HG03575 (cell line): Measurements from ENCODE around the gene MSRB3.
"Not testable (repeated sequence)": the region's sequence is repeated elsewhere in the genome, so short reads cannot be mapped to it uniquely, and the experiment has no call there.

Experiments used
- ATAC-seq: cut with Tn5 transposase; IDR thresholded peaks from one replicate; pipeline ENCODE4 v1.9.1; 2021; ENCODE audit not compliant: unreplicated experiment, insufficient number of reproducible peaks, low FRiP score; ENCODE audit errors: extremely low read depth

The MSRB3 gene

DNA sequence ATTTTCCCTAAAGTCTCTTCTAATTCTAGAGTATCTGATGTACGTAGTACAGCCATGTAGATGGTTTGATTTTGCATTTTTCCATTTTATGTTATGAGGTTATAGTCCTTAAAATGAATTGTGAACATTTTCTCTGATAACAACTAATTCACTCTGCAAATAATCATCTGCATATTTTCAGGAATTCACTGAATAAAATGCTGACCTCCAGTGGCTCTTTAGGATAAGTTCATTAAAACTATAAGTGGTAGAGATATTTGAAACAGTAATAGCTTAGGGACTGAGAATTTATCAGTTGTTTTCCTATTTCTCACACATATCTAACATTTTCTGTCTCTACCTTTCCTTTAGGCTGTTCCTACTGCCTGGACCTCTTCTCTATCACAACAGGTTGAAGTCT lies 4.4 kb downstream of the MSRB3 start:
- no peak for ATAC-seq

DNA sequence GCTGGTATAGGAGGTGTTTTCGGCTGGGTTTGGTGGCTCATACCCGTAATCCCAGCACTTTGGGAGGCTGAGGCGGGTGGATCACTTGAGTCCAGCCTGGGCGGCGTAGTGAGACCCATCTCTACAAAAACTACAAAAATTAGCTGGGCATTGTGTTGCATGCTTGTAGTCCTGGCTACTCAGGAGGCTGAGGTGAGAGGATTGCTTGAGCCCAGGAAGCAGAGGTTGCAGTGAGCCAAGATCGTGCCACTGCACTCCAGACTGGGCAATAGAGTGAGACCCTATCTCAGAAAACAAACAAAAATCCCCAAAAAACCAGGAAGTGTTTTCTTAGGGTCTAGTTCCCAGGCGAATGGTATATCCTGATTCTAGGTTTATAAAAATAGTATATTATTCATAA lies 7.0 kb downstream of the MSRB3 start:
- ATAC-seq, result not testable (repeated sequence)

DNA sequence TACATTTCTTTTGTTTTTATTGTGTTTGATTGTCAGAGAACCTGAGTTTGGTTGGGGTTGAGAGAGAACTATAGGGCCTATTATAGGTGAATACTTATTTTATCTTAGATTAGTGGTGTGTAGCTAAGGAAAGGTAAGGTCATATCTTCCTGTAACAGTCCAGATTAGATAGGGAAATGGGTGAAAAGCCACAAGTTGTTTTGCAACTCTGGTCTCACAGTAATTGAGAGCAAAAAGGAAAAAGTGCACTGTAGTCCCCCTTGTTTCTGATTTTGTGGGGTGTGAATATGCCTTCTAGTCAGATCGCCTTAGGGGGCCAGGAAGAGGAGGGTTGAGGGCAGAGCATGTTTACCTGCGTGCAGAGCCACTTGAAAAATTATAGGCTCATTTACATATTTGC lies 8.9 kb downstream of the MSRB3 start:
- no peak for ATAC-seq

DNA sequence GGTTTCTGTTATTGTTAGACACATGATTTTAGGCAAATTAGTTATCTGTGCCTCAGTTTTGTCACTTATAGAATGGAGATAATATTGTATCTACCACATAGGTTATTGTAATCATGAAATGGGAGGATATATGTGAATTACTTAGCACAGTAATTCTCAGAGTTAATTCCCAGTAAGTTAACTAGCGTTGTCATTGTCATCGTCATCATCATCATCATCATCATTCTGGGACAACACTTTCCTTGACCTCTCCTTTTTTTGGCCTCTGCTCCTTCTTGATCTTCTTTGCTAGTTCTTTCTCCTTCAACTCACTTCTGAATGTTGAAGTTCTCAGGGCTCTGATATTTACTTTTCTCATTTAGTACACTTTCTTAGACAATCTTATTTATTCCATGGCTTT lies 13.8 kb downstream of the MSRB3 start:
- no peak for ATAC-seq

DNA sequence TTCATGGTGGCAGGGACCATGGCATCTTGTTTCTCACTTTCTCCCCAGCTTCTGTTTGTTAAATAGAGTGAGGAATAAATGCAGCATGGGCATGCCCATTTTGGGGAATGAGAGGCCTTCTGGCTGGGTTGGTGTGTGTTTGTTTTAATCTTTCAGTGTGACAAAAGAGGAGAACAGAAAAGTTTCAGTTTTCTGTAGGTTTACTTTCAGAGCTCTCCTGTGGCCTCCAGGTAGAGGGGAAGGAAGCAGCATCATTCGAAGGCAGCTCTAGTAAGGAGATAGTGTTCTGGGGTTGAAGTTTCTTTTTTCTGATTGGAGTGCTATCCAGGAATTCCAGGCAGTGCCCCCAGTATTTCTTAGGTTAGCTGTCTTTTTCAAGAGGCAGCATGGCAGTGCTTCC lies 15.3 kb downstream of the MSRB3 start:
- no peak for ATAC-seq

DNA sequence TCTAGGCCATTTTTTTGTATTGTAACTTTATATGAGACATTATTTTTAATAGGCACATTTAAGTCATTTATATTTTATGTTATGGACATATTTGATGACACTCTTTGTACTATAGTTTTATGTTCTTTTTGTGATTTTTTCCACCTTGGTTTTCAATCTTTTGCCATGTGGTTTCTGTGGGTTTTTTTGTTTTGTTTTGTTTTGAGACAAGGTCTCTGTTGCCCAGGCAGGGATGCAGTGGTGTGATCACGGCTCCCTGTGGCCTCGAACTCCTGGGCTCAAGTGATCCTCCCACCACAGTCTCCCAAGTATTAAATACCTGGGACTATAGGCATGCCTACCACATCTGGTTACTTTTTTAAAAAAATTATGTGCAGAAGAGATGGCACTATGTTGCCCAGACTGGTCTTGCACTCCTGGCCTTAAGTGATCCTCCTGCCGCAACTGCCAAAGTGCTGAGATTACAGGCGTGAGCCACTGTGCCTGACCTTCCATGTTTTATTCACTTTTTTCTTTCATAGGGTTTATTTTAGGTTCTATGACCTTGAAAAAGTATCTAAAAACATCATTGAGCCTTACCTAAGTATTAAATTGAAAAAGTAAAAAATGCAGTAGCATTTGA lies 16.3 kb downstream of the MSRB3 start:
- no peak for ATAC-seq

DNA sequence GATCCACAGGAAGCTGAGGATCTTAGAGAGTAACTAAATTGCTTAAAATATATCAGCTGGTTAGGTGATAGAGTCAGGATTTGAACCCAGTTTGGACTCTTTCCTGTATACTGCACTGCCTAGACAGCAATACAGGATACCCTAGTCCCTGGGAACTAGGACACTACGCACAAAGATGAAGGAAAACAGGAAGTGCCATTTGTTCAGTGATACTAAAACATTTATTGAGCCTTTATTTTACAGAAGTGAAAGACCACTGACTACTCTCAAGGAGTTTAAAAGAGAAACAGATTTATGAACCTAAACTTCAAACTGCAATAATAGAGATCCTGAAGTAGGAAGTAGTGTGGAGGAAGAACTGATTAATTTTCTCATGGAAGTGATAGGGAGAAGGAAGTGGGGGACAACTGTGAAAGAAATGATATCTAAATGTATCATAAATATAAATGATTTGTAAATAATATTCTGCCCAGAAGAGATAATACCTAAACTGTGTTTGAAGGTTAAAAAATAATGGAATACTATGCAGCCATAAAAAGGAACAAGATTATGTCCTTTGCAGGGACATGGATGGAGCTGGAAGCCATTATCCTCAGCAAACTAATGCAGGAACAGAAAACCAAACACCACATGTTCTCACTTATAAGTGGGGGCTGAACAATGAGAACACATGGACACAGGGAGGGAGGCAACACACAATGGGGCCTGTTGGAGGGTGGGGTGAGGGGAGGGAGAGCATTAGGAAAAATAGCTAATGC lies 18.2 kb downstream of the MSRB3 start:
- no peak for ATAC-seq

DNA sequence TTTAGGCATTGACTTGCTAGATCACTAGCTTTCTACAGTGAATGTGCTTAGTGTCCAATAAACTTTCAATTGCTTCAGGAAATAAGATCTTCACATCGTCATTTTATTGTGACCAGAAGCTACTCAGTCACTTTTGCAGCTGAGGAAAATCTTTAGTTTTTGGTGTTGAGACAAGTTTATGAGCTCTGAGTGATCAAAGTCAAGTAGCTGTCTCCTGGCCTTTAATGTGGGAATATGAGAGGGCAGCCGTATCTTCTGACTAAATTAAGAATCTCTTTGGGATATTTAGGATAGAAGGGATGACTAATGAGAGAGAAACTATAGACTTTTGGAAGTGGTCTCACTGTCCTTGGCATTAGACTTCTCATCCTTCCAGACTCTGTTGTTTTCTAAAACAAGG lies 21.6 kb downstream of the MSRB3 start:
- ATAC-seq, result no peak

DNA sequence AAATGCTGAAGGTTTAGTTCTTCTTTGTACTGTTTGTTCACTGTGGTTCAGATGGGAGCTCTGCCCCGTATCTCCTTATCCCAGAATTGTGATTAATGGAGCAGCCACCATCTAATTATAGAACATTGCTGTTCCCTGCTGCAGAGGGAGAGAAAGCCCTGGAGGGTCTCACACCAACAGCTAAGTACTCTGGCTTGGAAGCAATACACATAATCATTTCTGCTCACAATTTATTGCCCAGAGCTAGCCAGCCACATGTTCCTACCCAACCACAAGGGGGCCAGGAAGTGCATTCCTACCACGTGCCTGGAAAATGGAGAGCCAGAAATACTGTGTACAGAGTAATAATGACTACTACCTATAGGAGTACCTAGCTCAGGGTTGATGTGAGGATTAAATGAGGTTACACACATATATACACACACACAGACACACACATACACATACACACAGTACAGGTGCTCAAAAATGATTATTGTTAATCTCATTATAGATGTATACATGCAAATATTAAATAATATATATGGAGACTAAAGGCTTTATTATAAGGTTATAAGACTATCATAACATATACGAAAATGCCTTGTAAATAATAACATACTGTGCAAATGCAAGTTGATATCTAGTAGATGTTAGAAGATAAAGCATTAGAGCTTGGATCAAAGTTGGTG lies 22.3 kb downstream of the MSRB3 start:
- ATAC-seq, result no peak

DNA sequence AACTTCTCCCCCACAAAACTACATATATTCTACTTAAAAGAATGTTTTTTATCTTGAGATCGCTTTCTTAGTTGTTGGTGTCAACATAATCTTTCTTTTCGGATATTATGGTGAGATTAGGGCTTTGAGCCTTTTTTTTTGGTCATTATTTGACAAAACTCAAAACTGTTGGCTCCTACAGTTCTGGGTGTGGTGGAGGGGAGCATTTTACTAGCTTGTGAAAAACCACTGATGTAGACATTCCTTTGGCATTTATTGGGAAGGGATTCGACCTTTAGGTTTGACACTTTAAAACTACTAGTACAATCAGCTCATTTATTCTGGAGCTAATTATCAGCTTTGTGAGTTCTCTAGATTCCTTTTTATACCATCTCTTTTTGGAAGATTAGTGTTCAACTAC lies 24.4 kb downstream of the MSRB3 start:
- ATAC-seq, result no peak

DNA sequence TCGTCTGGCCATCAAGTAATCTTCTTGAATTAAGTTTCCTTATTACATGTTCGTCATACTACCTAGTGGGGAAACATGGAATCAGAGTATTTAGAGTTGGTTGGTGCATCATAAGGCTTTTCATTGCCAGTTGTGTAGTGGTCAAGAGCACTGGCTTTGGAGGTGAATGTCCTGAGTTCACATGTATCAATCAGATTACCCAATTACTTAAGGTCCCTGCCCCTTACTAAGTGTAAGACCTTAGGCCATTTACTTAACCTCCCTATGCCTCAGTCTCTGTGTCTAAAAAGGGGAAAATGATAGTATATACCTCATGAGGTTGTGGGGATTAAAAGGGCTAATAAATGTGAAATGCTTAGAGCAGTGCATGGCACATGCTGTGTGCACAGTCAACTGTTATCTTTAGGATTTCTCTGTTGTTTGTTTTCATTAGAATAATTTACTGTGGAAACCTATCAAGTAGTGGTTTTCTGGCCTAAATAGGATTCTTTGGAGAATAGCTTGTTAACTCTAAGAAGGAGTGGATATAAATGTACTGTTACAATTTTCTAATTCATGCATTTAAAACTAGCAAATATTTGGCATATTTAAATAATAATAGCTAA lies 27.0 kb downstream of the MSRB3 start:
- ATAC-seq, result no peak

DNA sequence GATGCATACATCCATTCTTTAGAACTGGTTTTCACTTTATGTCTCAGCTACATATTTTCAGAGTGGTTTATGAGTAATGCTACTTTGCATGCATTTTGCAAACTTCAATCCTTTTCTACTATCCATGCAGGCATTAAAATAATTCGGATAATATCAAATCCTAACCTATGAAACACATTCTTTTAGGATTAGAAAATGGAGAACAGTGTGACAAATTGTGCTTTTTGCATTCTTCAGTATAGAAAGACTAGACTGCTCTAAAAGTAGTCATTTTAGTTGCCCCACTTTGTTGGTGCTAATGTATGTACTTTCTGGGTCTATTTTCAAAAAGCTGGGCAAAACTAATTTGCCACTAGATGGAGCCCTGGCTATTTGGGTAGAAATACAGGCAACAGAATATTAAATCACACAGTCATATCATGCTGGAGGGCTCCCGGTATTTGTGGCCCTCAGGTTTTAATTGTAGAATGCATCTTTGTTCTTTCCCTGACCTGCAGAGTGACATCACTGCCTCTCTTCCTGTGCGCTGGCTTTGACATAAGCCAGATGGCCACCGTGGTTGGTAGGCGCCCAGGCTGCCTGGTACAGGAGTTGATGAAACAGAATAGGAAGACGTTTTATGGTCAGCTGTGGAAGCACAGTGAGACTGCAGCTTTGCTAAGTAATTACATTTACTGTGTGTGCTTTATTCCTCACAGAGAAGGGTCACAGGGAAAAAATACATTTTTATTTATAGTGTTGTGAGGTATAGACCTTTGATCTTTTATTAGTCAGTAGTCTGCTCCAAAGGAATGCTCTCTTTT lies 28.1 kb downstream of the MSRB3 start:
- no peak for ATAC-seq

DNA sequence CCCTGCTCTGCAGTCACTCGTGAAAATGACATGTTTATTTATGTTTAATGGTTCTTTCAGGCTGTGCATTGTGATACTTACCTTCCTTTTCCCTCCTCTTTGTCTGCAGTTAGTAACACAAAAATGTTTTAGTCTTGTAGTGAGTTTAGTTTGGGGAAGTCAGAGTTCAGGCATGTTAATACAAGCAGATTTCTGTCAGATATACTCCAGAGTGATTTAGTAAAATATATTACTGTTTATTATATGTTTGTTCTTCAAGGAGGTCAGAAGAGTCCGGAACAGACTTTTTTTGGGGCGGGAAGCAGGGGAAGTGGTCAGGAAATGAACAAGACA lies 28.7 kb downstream of the MSRB3 start:
- no peak for ATAC-seq

DNA sequence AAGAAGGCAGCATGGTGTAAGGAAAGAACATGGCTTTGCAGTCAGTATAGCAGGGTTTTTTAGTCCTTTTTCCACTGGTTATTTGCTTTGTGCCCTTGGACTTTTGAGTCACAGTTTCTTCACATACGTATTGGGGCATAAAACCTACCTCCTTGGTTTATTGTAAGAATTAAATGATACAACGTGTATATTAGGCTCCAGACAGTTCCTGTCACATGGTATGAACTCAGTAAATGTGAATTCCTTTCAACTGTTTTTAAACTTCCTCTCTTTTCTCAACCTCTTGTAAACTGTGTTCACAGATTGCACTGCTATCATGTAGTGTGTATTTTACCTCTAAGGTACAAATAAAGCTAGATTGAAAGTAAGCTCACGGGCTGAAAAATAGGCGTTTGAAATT lies 29.5 kb downstream of the MSRB3 start:
- no peak for ATAC-seq

DNA sequence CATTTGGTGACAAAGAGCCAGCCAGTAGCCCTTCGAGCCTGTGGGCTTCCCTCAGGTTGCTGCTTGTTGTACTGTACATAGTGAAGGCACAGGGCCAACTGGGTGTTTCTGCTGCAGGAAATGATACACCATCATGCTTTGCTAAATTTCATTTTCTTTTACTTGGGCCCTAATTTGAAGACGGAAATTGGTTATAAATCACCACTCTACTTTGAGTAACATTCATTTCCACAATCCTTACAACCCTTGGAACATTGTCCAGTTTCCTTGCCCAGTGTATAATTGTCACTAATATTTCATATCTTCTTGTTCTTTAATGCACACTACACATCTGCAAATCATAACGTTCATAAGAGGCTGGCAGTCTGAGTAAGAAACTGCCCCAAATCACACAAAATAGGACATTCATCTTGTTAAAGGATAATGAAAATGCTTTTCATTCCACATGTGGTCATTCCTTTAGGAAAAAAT lies 30.2 kb downstream of the MSRB3 start:
- no peak for ATAC-seq

DNA sequence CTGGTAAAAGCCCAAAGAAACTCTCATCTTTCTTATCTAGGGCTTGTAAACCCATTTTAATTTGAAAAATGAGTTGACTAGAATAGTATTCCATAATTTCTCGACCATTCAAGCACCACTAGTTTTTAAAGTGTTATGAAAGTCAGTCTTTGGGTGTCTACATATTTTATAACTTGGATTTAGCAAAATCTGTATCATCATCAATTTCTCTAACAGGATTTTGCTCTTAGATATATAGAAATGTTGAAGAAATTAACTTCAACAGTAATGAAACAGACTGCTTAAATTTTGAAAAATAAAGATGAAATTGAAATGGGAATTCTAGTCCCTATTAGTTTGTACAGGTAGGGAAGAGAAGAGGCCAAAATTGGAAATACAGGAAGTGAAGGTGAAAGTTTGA lies 32.8 kb downstream of the MSRB3 start:
- no peak for ATAC-seq

DNA sequence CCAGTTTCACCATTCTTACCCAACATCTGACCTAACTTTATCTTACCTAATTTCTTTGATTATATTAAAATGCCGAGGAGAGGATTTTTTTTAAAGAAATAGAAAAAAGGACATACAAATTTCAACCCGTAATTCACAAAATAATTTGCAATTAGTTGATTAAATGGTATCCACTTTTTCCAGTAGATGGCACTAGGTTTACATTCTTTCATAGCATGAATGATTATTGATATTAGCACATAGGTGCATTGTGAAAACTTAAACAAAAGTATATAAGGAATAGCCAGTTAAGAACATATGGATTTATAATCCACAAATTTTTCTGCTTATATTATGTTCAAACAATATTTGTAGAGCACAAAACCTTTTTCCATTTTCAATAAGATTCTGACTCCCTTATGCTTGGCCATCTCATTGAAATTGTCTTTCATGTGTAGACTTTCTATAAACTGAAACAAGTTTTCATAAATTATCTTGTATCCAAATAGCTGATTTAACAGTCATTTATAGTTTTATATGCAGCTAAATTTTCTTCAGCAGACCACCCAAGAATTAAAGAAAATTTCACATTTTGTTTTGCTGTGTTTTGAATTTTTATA lies 35.3 kb downstream of the MSRB3 start:
- ATAC-seq, result no peak

DNA sequence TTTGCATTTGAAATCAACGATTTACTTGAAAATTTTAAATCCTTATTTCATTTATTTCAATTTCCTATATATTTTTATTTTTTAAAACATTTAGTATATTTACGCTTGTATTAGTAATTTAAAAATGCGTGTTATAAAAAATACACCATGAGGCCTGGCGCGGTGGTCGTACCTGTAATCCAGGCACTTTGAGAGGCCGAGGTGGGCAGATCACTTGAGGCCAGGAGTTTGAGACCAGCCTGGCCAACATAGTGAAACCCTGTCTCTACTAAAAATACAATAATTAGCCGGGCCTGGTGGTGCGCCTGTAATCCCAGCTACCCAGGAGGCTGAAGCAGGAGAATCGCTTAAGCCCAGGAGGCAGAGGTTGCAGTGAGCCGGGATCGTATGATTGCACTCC lies 36.8 kb downstream of the MSRB3 start:
- not testable (repeated sequence) for ATAC-seq

DNA sequence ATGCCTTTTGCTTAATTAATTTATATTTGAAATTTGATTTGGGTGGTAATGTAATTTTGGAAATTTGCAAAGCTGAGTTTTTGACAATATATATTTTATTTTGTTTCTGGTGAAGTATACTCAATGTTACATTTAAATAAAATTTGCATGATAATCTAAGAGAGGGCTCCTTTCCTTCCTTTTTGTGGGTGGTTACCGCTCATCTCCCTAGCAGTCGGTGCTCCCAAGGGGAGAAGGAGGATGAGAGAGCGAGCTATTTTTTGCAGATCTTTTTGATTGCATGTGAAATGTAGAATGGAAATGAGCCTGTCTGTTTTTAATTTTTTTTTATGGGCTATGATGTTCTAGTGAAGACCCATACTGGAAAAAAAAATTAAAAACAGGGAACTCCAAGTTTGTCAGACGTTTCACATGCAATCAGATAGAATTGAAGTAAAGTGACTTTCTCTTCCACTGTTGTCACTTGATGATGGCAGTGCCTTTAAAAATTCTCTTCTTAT lies 39.8 kb downstream of the MSRB3 start:
- no peak for ATAC-seq
